Esophagus squamous epithelium (tissue), 4 donors: Measurements from ENCODE around the gene DEAF1.

Experiments used
- CTCF ChIP-seq, 6 experiments: fragments of 450-650 bp in 4 of 6; fragments of 200-600 bp in 2 of 6; sonication (generic) in 2 of 6; IDR thresholded peaks; one replicate each; pipeline ENCODE4 v1.5.1; 2016 to 2019; ENCODE audit warnings: antibody characterized with exemption in 6 of 6, mild to moderate bottlenecking in 4 of 6, moderate library complexity in 4 of 6
- POLR2A ChIP-seq, 4 donors: fragments of 450-650 bp; IDR thresholded peaks; one replicate each; pipeline ENCODE4 v1.6.1; 2017; ENCODE audit warnings: antibody characterized with exemption in 4 of 4, mild to moderate bottlenecking in 4 of 4, moderate library complexity in 3 of 4

DNA sequence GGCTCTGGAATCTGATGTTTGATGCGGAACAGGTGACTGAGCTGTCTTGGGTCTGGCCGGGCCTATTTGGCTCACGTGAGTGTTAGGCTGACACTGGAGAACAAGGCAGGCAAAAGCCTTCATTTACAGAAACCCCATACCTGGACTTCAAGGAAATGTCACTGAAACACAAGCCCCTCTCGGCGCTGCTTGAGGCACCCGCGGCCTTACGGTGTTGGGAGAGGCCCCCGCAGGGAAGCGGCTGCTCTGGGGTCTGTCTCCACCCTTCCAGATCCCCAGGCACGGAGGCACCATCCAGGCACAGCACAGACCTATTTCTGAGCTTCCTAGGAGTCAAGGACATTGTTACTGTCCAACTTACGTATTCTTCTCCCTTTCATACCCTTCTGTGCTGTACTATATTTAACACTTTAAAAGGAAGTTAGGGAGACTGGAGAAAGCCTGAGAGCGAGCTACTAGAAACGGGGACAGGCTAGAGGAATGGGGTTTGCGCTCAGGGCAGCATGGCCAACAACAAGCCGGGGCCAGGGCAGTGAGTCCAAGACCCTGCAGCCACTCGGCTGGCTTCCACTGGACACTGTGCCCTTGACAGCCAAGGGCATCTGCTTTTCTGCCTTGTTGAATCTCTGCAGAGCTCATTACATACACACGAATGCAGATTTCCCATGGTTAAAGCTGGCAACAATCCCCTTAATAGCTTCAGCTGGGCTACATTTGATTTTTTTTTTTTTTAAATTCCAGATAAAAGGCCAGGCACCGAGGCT lies 34.2 kb downstream of the DEAF1 start:
- TF ChIP-seq POLR2A (IDR thresholded peaks at IDR 0.05) (no peak), CTCF (IDR thresholded peaks at IDR 0.05) (no peak)
